Amniotic stem cell (primary cell): Measurements from ENCODE around the gene GMPPA.

Experiments
- DNase-seq: peaks from one replicate; lab custom pipeline; 2025; lab: John Stamatoyannopoulos, UW

The GMPPA gene

DNA sequence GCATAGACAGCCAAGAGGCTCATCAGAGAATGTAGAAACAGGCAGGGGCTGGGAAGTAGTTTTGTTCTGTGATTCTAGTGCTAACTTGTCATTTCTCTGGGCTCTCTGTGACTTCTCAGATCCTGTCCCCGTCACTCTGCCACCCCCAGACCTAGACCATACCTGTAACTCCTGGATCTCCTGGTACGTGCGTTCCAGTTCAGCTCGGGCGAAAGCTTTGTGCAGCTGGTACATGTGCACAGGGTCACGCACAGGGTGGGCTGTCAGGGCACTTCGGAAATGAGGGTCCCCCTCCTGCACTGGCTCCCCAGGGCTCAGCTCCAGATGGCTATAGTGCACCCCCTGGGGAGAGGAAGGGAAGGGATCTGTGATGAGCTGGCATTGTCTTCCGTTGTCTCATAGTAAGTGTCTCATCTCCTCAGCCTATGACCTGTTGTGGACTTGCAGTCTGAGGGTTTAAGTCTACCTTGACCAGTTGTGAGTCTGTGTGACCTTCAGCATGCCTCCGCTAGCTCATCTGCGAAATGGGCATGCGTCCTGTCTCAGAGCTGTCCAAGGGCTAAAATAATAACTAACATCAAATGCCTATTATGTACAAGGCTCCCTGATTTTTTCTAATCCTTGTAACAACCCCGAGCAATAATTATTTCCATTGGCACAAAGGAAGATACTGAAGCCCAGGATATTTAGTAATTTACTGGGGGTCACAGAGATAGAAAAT lies 42.3 kb downstream of the GMPPA start:
- DNase-seq, result no peak

DNA sequence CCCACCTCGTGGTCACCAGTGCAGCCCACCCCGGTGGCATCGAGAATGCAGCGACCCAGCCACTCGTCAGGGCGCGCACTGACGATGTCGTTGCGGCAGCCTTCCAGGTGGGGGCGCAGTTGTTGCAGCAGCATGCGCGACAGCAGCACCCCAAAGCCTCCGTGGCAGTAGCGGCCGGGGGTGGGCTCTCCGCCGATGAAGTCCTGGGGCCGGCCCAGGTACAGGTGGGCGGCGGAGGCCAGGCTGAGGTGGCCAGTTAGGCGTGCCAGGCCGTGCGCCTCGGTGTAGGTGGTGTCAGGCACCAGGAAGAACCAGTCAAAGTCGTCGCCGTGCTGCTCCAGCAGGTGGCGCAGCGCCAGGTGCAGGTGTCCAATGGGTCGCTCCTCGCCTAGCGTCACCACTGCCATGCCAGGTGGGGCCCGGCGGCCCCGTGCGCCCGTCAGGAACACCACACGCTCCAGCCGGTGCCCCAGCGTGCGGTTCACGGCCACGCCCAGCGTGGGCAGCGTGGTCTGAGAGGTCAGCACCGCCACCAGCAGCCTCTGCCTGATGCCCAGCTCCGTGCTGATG lies 43.0 kb downstream of the GMPPA start:
- no peak for DNase-seq

DNA sequence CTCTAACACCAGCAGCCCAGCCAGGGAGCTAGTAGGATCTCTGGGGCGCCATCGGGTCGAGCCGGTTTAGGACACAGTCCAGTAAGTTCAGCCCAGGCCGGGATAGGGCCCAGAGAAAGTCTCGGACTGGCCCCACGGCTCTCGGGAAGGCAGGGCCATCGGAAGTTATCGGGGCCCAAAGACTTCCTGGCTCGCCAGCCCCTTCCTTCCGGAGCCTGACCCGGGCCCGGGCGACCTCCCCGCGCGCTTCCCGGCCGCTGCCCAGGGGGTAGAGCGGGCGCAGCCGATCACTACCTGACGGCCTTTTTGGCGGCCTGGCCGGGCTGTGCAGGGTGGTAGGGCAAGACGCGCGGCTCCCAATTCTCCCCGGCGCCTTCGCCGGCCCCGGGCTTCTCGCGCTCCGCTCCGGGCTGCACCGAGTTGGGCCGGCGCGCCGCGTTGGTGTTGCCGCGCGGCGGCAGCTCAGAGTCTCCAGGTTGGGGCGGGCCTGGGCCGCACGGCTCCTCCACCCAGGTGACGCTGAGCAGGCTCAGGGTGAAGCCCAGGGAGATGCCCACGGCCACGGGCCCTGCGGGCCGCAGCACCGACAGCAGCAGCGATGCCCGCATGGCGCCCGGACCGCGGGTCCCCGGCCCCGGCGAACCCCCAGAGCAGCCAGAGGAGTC lies 44.4 kb downstream of the GMPPA start:
- DNase-seq, result no peak

DNA sequence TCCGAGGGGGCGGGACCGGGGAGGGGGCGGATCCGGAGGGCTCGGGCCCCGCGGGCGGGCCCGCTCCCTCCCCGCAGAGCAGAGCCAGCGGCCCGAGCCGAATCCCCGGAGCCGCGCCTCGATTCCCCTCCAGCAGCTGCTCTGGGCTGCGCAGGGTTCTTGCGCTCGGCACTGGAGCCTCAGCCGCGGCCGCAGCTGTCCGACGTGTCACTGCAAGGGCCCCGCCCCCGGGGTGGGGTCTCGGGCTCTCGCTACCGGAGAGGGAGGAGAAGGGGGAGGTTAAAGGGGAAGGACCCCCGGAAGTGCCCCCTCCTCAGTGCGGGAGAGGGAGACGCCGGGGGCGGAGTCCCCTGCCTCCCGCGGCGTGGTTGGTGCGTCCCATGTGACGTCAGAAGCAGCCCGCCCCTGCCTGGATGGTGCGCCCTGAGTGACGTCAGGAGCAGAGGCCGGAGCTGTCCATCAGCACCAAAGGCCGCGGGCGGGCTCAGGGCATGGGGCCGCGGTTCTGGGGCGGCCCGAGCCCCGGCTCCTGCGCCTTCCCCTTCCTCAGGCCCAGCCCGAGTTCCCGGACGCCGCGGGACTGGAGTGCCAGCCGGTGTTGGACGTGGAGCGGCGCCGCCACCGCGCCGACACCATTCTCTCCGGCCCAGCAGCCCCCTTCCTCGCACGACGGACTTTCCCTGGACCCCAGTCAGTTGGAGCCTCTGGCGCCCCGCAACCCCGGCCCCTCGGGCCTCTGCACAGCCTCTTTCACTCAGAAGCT lies 45.1 kb downstream of the GMPPA start, which contains the start of the genes CHPF and TMEM198:
Gene CHPF (minus strand): TSS at position 214 of the 763 bp plus-strand sequence. CDS start 271 bp downstream, outside the sequence.
Gene TMEM198 (plus strand): TSS at position 433 of the 763 bp plus-strand sequence. CDS start 700 bp downstream, outside the sequence.
- peak; percentile 94 for DNase-seq

DNA sequence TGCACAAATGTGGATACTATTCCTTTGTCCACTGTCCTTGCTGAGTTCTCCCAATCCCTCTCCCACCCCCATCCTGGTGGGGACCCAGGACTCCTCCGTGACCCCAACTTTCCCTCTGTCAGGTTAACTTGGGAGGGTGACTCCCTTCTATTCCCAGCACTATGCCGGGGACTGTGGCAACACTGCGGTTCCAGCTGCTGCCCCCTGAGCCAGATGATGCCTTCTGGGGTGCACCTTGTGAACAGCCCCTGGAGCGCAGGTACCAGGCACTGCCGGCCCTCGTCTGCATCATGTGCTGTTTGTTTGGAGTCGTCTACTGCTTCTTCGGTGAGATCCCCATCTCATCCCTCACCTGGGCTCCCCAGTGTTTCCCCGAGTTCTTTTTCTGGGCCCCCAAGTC lies 45.9 kb downstream of the GMPPA start:
- no peak for DNase-seq

DNA sequence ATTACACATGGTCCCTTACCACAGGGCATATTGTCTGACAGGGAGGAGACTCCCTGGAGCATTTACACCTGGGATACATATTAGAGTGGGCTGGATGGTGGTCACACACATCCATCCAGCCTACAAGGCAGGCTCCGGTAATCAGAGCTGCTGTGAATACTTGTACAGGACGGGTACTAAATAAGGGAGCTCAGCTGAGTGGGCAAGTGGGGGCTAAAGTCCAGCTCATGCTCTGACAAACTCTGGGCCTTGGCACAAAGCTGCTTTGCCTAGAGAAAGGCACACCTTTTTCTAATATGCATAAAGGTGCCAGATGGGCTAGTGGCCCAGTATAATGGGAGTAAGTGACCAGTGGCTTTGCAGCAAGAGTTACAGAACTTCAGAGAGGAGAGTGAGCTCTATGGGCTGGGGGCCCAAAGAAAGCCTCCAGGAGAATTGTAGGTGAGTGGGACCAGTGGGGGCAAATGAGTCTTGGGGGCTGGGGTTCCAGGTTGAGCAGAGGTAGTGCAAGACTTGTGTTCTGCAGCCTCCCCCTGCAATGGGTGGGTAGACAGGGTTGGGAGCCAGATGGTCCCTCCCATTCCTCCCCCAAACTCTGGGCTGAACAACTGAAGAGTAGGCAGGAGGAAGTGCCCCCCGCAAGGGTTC lies 46.7 kb downstream of the GMPPA start:
- no peak for DNase-seq

DNA sequence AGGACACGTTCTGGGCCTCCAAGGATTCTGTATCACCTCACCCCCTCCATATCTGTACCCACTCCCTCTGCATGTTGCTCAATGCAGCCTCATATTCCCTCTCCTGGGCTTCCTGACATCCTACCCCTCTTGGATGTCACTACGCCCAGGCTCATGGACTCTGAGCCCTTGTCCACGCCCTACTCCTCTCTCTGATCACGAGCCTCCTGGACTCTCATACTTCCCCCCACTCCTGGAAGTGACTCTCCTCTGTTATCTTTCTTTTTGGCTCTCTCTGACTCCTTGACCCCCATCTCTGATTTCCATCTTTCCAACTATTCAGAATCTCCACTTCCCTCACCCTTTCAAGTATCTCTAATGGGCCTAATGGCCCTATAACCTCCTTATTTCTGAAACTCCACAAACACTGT lies 47.3 kb downstream of the GMPPA start:
- DNase-seq, result no peak

DNA sequence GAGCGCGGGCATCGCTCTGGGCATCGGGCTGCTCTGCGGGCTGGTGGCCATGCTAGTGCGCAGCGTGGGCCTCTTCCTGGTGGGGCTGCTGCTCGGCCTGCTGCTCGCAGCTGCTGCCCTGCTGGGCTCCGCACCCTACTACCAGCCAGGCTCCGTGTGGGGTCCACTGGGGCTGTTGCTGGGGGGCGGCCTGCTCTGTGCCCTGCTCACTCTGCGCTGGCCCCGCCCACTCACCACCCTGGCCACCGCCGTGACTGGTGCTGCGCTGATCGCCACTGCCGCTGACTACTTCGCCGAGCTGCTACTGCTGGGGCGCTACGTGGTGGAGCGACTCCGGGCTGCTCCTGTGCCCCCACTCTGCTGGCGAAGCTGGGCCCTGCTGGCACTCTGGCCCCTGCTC lies 48.9 kb downstream of the GMPPA start:
- no peak for DNase-seq

DNA sequence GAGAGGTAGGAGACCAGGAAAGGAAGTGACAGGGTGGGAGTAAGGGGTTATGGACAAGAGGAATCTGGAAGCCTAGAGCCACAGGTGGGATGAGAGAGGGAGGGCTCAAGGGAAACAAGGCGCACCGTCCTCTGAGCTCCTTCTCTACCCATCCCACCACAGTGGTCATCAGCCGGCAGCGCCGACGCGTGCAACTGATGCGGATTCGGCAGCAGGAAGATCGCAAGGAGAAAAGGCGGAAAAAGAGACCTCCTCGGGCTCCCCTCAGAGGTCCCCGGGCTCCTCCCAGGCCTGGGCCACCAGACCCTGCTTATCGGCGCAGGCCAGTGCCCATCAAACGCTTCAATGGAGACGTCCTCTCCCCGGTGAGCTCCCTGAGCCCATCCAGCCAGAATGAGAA lies 50.3 kb downstream of the GMPPA start:
- DNase-seq, result no peak

DNA sequence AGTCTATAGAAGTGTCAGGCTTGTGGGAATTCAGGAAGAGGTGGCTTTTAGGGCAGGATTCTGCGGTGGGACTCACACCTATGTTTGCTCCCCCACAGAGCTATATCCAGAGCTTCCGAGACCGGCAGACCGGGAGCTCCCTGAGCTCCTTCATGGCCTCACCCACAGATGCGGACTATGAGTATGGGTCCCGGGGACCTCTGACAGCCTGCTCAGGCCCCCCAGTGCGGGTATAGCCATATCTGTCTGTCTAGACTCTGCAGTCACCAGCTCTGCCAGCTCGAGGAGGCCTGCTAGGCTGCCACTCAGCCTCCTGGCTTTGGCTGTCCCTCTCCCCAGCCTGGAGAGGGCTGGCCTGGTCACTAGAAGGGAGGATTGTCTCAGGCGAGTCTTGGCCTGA lies 50.9 kb downstream of the GMPPA start:
- DNase-seq, result no peak

DNA sequence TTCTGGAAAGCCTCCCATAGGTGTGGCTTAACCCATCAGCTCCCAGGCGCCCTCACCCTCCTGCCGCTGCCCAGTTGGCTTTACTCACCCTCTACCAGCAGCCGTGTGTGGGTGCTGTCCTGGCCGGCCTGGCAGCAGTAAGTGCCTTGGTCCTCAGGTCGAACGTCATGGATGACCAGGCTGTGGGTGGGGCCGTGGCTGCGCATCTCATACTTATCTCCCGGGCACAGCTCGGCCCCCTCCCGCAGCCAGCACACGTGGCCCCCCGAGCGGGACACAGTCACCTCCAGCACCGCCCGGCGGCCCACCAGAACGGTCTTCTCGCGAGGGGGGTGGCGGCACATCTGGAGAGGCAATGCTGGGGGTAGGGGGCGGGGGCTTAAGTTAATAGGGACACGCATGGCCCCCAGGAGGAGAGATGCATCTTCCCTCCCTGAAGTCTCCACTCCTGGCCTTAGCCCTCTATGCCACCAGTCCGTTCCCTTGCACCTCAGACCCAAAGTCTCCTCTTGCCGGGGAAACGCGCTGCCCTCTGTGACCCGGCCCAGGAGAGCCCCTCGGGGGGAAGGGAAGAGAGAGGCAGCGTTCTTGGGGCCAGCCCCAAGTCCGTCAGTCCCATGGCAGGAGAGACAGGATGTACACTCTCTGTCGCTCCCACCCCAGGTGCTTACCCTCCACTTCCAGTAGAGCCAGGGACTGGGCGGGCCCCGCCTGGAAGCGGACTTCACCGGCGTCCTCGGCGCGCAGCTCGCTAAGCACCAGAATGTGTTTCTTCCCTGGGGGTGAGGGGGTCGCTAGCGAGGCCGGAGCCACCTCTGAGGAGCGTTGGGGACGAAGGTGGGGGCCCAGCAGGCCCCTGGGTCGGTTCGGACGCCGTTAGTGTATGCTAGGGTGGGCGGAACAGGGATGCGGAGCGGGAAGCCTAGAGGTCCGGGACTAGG lies 53.0 kb downstream of the GMPPA start:
- DNase-seq, result no peak

DNA sequence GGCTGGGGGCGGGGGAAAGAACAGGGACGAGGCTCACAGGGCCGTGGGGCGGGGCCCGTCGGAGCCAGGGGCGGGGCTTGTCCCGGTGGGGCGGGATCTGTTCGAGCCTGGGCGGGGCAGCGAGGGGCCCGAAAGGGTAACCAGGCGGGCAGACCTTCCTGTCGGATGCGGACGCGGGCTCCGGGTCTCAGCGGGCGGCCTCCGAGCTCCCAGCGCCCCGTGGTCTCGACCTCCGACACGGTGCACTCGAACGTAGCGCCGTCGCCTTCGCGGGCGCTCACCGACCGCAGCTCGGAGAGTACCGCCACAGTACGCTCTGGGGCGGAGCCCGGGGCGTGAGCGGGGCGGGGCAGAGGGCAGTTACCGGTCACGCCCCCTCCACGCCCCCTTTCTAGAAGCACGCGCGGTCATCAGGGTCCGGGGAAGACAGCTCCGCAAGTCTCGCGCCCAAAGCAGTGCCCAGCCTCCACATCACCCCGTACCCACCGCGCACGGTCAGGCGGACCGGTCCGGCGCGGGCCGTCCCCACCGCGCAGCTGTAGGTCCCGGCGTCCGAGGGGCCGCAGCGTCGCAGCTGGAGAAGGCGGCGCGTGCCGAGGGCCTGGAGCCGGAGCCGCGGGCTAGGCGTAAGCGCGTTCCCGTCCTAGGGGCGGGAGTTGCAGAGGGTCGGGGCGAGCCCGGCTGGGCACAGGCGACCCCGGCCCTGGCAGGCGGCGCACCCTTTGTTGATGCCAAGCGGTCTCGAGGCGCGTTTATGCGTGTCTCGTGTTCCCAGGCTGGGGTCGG lies 53.9 kb downstream of the GMPPA start:
- peak; percentile 56 for DNase-seq

DNA sequence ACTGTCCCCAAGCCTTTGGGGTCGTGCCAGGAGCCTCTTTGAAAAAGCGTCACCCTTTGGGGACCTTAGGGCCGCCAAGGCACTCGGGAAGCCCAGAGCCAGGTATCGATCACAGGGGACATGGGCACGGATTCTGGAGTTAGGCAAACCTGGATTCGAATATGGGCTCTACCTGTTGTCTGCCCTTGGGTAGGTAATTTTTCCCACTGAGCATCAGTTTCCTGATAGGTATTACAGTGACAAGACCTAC lies 54.4 kb downstream of the GMPPA start:
- DNase-seq, result no peak

DNA sequence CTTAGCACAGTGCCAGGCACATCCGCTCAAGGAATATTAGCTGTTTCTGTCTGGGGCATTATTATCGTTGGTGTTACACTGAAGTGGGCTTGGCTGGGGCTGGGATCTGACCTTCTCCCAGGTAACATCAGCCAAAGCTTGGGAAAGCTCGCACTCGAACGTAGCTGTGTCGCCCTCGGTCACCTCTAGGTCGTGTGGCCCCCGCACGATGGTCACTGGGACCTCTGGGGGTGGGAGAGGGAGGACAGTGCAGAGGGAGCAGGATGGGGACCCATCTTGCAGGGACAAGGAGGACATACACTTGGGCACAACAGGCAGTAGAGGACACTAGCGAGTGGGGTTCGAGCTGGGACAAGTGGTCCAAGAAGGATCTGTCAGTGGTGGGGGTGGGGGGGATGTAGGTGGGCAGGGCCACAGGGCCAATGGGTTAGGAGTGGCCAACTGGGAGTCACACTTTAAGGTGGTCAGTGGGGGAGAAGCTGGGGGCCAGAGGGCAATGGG lies 54.8 kb downstream of the GMPPA start:
- DNase-seq, result no peak

DNA sequence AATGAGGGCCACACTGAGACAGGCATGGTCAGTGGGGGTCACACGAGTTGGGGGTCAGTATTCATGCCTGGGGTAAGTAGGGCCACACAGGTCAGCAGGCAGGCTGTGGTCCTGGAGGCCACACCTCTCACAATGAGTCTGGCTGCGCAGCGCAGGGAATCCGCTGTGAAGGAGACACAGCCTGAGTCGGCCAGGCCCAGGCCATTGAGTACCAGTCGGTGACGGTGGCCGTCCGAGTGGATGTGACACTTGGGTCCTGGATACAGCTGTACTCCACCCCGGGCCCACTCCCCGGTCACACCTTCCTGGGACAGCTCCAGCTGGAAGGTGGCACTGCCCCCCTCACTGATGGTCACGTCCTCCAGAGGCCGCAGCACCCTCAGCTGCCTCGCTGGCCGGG lies 55.7 kb downstream of the GMPPA start:
- no peak for DNase-seq

DNA sequence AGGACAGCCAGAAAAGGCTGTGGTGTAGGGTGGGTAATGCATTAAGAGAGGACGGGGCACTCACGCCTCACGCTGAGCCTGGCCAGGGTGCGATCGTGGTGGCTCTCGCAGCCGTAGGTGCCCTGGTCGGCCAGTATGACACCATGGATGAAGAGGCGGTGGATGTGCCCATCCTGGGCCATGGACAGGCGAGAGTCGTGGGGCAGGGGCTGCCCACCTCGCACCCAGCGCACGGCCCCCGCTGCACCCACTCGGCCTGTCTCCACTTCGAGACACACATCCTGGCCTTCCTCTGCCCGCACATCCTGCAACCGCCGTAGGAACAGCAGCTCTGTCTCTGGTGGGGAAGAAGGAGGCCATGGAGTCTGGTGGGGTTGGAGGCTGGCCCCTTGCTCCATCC lies 57.3 kb downstream of the GMPPA start:
- no peak for DNase-seq

DNA sequence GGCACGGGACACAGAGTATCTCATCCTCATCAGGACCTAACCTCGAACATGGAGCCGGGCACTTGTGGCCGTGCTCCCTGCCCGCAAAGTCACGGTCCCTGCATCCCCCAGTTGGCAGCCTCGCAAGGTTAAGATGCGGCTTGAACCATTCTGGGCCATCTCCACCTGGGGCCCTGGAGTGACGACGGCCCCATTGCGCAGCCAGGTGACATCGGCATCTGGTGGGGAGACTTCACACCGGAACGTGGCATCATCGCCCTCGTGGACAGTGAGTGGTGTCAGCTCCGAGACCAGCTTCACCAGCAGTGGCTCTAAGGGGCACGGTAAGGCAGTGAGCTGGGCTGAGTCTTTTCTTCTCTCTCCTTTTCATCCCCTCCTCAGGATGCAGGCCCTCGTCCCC lies 57.7 kb downstream of the GMPPA start:
- no peak for DNase-seq
